GM10847 (cell line): ENCODE results near the gene LRRC51.

ENCODE experiments used
- POLR2A ChIP-seq: IDR thresholded peaks from 2 replicates; pipeline ENCODE4 v1.6.1; 2011; ENCODE audit not compliant: insufficient read length; ENCODE audit errors: extremely low read depth

LRRC51 gene

GRCh38 chr11:72085621-72086351 is 5.1 kb downstream of the LRRC51 start:
- no peak for TF ChIP-seq POLR2A

GRCh38 chr11:72088076-72088808 is 7.6 kb downstream of the LRRC51 start:
- TF ChIP-seq POLR2A, result no peak

- TF ChIP-seq POLR2A, result no peak
Measured at GRCh38 chr11:72091292-72091691, 10.6 kb downstream of the LRRC51 start.

- no peak for TF ChIP-seq POLR2A
Measured at GRCh38 chr11:72098741-72099140, 18.1 kb downstream of the LRRC51 start.

GRCh38 chr11:72100009-72100408 is 19.4 kb downstream of the LRRC51 start:
- TF ChIP-seq POLR2A, result no peak

GRCh38 chr11:72100462-72100861 is 19.8 kb downstream of the LRRC51 start:
- no peak for TF ChIP-seq POLR2A

GRCh38 chr11:72102162-72102561 is 21.5 kb downstream of the LRRC51 start:
- TF ChIP-seq POLR2A, result no peak

- no peak for TF ChIP-seq POLR2A
Measured at GRCh38 chr11:72102631-72102945, 21.9 kb downstream of the LRRC51 start.

GRCh38 chr11:72102946-72103753 is 22.5 kb downstream of the LRRC51 start, which contains the start of gene LAMTOR1:
Gene LAMTOR1, minus strand, starts transcription at chr11:72103297. Its CDS starts 73 bp downstream, at chr11:72103224.
- peak; percentile 80 for TF ChIP-seq POLR2A

GRCh38 chr11:72103754-72104167 is 23.1 kb downstream of the LRRC51 start:
- TF ChIP-seq POLR2A, result no peak

GRCh38 chr11:72105888-72106287 is 25.2 kb downstream of the LRRC51 start, which contains the start of gene TOMT:
Gene TOMT, plus strand, starts transcription at chr11:72105924. Its CDS starts 28 bp downstream, at chr11:72105952.
- no peak for TF ChIP-seq POLR2A

- TF ChIP-seq POLR2A, result no peak
Measured at GRCh38 chr11:72111300-72112142, 30.9 kb downstream of the LRRC51 start.

GRCh38 chr11:72112143-72112977 is 31.7 kb downstream of the LRRC51 start, which contains the start of gene ANAPC15:
Gene ANAPC15, minus strand, starts transcription at chr11:72112695. Its CDS starts 1,419 bp downstream, at chr11:72111276.
- peak; percentile 98 for TF ChIP-seq POLR2A
